Gastrocnemius medialis (tissue), 4 donors: ENCODE results near the gene TAS2R3. TPM values are rescaled to one million over a fixed set of nuclear protein-coding genes. Genes with fewer than 3 reads are reported as not detected.
A peak's percentile ranks its signal among the peaks of the same experiment; 100 is the strongest.

Experiments
- ATAC-seq, 2 donors: fragments of 150-250 bp; one replicate each; pipeline ENCODE4 v1.9.1; 2016
- DNase-seq, 2 donors: peaks; one replicate each; pipeline ENCODE4 v3.0.0-alpha.2; 2019
- H3K27ac ChIP-seq, 4 donors: fragments of 200-600 bp; sonication (generic); 1 replicate in 1 of 4; 2 replicates in 3 of 4; pipeline ENCODE4 v1.5.1; 2016 to 2018; ENCODE audit warnings: mild to moderate bottlenecking in 2 of 4, moderate library complexity in 1 of 4
- H3K27me3 ChIP-seq, 3 donors: fragments of 200-600 bp; sonication (generic) in 2 of 3; 1 replicate in 1 of 3; 2 replicates in 2 of 3; pipeline versions ENCODE4 v1.5.1 to v1.6.0; 2016 to 2019; ENCODE audit warnings: mild to moderate bottlenecking in 1 of 3, moderate library complexity in 1 of 3
- H3K36me3 ChIP-seq, 2 donors: fragments of 200-600 bp; sonication (generic) in 1 of 2; one replicate each; pipeline ENCODE4 v1.5.1; 2017 to 2018
- H3K4me1 ChIP-seq, 2 donors: fragments of 200-600 bp; sonication (generic) in 1 of 2; one replicate each; pipeline ENCODE4 v1.5.1; 2016 to 2017; ENCODE audit warnings: mild to moderate bottlenecking in 2 of 2
- H3K4me3 ChIP-seq, 4 donors: fragments of 200-600 bp; sonication (generic) in 3 of 4; 1 replicate in 1 of 4; 2 replicates in 3 of 4; pipeline ENCODE4 v1.5.1; 2016 to 2019; ENCODE audit warnings: mild to moderate bottlenecking in 2 of 4
- H3K9me3 ChIP-seq, 3 donors: fragments of 200-600 bp; sonication (generic) in 2 of 3; 1 replicate in 1 of 3; 2 replicates in 2 of 3; pipeline ENCODE4 v1.5.1; 2016 to 2019
- CTCF ChIP-seq, 5 experiments: fragments of 450-650 bp in 3 of 5; fragments of 200-600 bp in 2 of 5; sonication (generic) in 2 of 5; IDR thresholded peaks in 4 of 5; conservative IDR thresholded peaks in 1 of 5; 1 replicate in 4 of 5; 2 replicates in 1 of 5; pipeline ENCODE4 v1.5.1; 2016 to 2019; ENCODE audit warnings: antibody characterized with exemption in 5 of 5, mild to moderate bottlenecking in 3 of 5, moderate library complexity in 3 of 5
- POLR2A ChIP-seq, 2 donors: fragments of 450-650 bp; IDR thresholded peaks; one replicate each; pipeline ENCODE4 v1.6.1; 2017; ENCODE audit warnings: antibody characterized with exemption in 2 of 2, mild to moderate bottlenecking in 2 of 2, moderate library complexity in 2 of 2
- in situ Hi-C, 4 donors: fragments of 200-750 bp; cut with MboI; loops; one replicate each; pipeline versions ENCODE4 v1.15.0 to v1.8.0; 2017; ENCODE audit warnings: low sequenced_read_pairs in 4 of 4
- intact Hi-C: fragments of 100-400 bp; cut with DNase I; formaldehyde crosslinking; loops from one replicate; pipeline ENCODE4 v1.15.1; 2023; ENCODE audit warnings: low total_unique reads
- total RNA-seq, 4 donors: library from RNA; depleted of rRNA; stranded (reverse); fragments of >200 nt; gene quantifications; one replicate each; pipeline versions ENCODE4 v1.1.0 to v1.2.3, GENCODE V29; 2016

Gene TAS2R3
- total RNA-seq, 4 donors from 2014 or later: 0.75 to 0.92 TPM; not detected in 2

GRCh38 chr7:141722529-141722928 is 41.4 kb upstream of the TAS2R3 start:
- DNase-seq (no peak), ATAC-seq (no peak)
- TF ChIP-seq POLR2A (IDR thresholded peaks at IDR 0.05) (no peak), CTCF (IDR thresholded peaks at IDR 0.05 in 4 of 5, conservative IDR thresholded peaks at IDR 0.05 in 1 of 5) (no peak)
- Histone ChIP-seq H3K9me3 (no peaks in the 10 kb centered on the region), H3K4me3 (no peak overlapping the region), H3K36me3 (no peaks in the 10 kb centered on the region), H3K4me1 (no peaks in the 10 kb centered on the region), H3K27me3 (no peaks in the 10 kb centered on the region), H3K27ac (no peak overlapping the region)
- intact Hi-C loops: no loop called here
- in situ Hi-C loops: no loop called here

- no peak for ATAC-seq
- intact Hi-C loops (no loop called here), in situ Hi-C loops (loop anchor here in 1 of 4 donors (25.0 kb wide), 1 partner anchor 717 kb away; the partner anchor contains the start of gene MRPS33)
- Histone ChIP-seq H3K4me1 (no peaks in the 10 kb centered on the region), H3K27me3 (no peaks in the 10 kb centered on the region), H3K27ac (no peak overlapping the region), H3K36me3 (no peaks in the 10 kb centered on the region), H3K9me3 (no peaks in the 10 kb centered on the region), H3K4me3 (no peak overlapping the region)
- no peak for TF ChIP-seq POLR2A (IDR thresholded peaks at IDR 0.05)
- TF ChIP-seq CTCF (IDR thresholded peaks at IDR 0.05 in 4 of 5, conservative IDR thresholded peaks at IDR 0.05 in 1 of 5): no peak
- DNase-seq: no peak
Measured at GRCh38 chr7:141729020-141729419, 34.9 kb upstream of the TAS2R3 start.

GRCh38 chr7:141731476-141732149 is 32.3 kb upstream of the TAS2R3 start:
- no peaks in the 10 kb centered on the region for H3K9me3 ChIP-seq
- no peaks in the 10 kb centered on the region for H3K4me1 ChIP-seq
- no peaks in the 10 kb centered on the region for H3K36me3 ChIP-seq
- H3K27ac ChIP-seq: no peak overlapping the region
- DNase-seq (no peak), ATAC-seq (no peak)
- H3K27me3 ChIP-seq: no peaks in the 10 kb centered on the region
- no peak overlapping the region for H3K4me3 ChIP-seq
- TF ChIP-seq CTCF (IDR thresholded peaks at IDR 0.05 in 4 of 5, conservative IDR thresholded peaks at IDR 0.05 in 1 of 5) (peak in 2 of 5 experiments; percentile 23 to 43), POLR2A (IDR thresholded peaks at IDR 0.05) (no peak)
- intact Hi-C loops: no loop called here
- in situ Hi-C loops: loop anchor here in 1 of 4 donors (25.0 kb wide), 1 partner anchor 719 kb away; the partner anchor contains the start of gene MRPS33

- Histone ChIP-seq H3K36me3 (peaks cover 0 to 28% of the 10 kb centered on the region in 2 donors), H3K9me3 (no peaks in the 10 kb centered on the region), H3K27ac (peak overlapping the region; percentile 81 to 87 (median 84)), H3K27me3 (no peaks in the 10 kb centered on the region), H3K4me3 (peak overlapping the region; percentile 74 to 97 (median 84)), H3K4me1 (peaks cover 15 to 18% of the 10 kb centered on the region in 2 donors)
- in situ Hi-C loops (loop anchor here in 1 of 4 donors (25.0 kb wide), 1 partner anchor 725 kb away; the partner anchor contains the start of gene MRPS33), intact Hi-C loops (no loop called here)
- ATAC-seq (no peak), DNase-seq (no peak)
- no peak for TF ChIP-seq CTCF (IDR thresholded peaks at IDR 0.05 in 4 of 5, conservative IDR thresholded peaks at IDR 0.05 in 1 of 5)
- no peak for TF ChIP-seq POLR2A (IDR thresholded peaks at IDR 0.05)
Measured at GRCh38 chr7:141737118-141737835, 26.6 kb upstream of the TAS2R3 start.
